CMK (cell line): ENCODE measurements around the gene NELFB.

Experiments used
- DNase-seq: peaks from one replicate; pipeline ENCODE4 v3.0.0-alpha.2; 2010; ENCODE audit warnings: low read depth

The NELFB gene

GRCh38 chr9:137303151-137303892, 48.2 kb downstream of the NELFB start:
- no peak for DNase-seq

- DNase-seq, result no peak
Measured at GRCh38 chr9:137303893-137304382, 48.8 kb downstream of the NELFB start.

GRCh38 chr9:137304383-137305059, 49.4 kb downstream of the NELFB start:
- DNase-seq, result no peak

GRCh38 chr9:137305060-137305797, 50.1 kb downstream of the NELFB start:
- DNase-seq, result no peak

- no peak for DNase-seq
Measured at GRCh38 chr9:137305798-137306065, 50.6 kb downstream of the NELFB start.

GRCh38 chr9:137306066-137306849, 51.1 kb downstream of the NELFB start:
- DNase-seq, result no peak

- DNase-seq, result no peak
Measured at GRCh38 chr9:137306850-137307254, 51.7 kb downstream of the NELFB start.

GRCh38 chr9:137307255-137308056, 52.3 kb downstream of the NELFB start:
- no peak for DNase-seq

- DNase-seq, result no peak
Measured at GRCh38 chr9:137308057-137308619, 53.0 kb downstream of the NELFB start.

GRCh38 chr9:137309368-137310188, 54.5 kb downstream of the NELFB start:
- DNase-seq, result no peak

GRCh38 chr9:137310189-137311052, 55.3 kb downstream of the NELFB start:
- DNase-seq, result no peak

GRCh38 chr9:137311171-137311985, 56.3 kb downstream of the NELFB start:
- DNase-seq, result no peak

- no peak for DNase-seq
Measured at GRCh38 chr9:137311986-137312851, 57.1 kb downstream of the NELFB start.

GRCh38 chr9:137312852-137313325, 57.8 kb downstream of the NELFB start:
- no peak for DNase-seq

GRCh38 chr9:137313326-137313936, 58.3 kb downstream of the NELFB start:
- no peak for DNase-seq

- no peak for DNase-seq
Measured at GRCh38 chr9:137313956-137314560, 58.9 kb downstream of the NELFB start.
